HepG2 (cell line): ENCODE results near the gene TMCC1. TPM values are rescaled to one million over a fixed set of nuclear protein-coding genes. Genes with fewer than 3 reads are reported as not detected.

Experiments used
- BHLHE40 ChIP-seq: IDR thresholded peaks from 2 replicates; pipeline ENCODE4 v1.6.1; 2011; ENCODE audit warnings: low read length, improper control_type of control experiment
- CCAR2 ChIP-seq: fragments of 200-400 bp; formaldehyde crosslinking; optimal IDR thresholded peaks from 2 replicates; pipeline ENCODE3; 2018; ENCODE audit warnings: low read depth, mild to moderate bottlenecking, low read length, moderate library complexity
- GABPB1 ChIP-seq: IDR thresholded peaks from 2 replicates; pipeline ENCODE4 v1.6.1; 2016; ENCODE audit warnings: mild to moderate bottlenecking, missing genetic modification reagents, moderate library complexity, missing compliant biosample characterization
- GLI4 ChIP-seq: sonication (generic); formaldehyde crosslinking; IDR thresholded peaks from 2 replicates; pipeline ENCODE4 v1.5.1; 2020; ENCODE audit warnings: missing genetic modification reagents, mild to moderate bottlenecking, moderate library complexity, borderline replicate concordance
- HMG20B ChIP-seq: conservative IDR thresholded peaks from 2 replicates; pipeline ENCODE4 v1.6.1; 2016; ENCODE audit warnings: missing genetic modification reagents, missing compliant biosample characterization
- KDM5A ChIP-seq: fragments of 200-600 bp; sonication (generic); IDR thresholded peaks from 2 replicates; pipeline ENCODE4 v1.7.0; 2018; ENCODE audit warnings: antibody characterized with exemption, mild to moderate bottlenecking, low read length, borderline replicate concordance
- MEIS2 ChIP-seq: sonication (generic); formaldehyde crosslinking; IDR thresholded peaks from 2 replicates; pipeline ENCODE4 v1.9.0; 2021; ENCODE audit warnings: mild to moderate bottlenecking, missing genetic modification reagents
- NFIC ChIP-seq: IDR thresholded peaks from 2 replicates; pipeline ENCODE4 v1.6.1; 2012; ENCODE audit warnings: mild to moderate bottlenecking, low read length, inconsistent platforms
- PCBP1 ChIP-seq: fragments of 200-400 bp; formaldehyde crosslinking; IDR thresholded peaks from 2 replicates; pipeline ENCODE4 v1.6.1; 2017; ENCODE audit warnings: mild to moderate bottlenecking, low read depth, low read length, borderline replicate concordance
- RFX1 ChIP-seq: fragments of 450-650 bp; IDR thresholded peaks from 2 replicates; pipeline ENCODE4 v1.6.1; 2017
- SMAD9 ChIP-seq: sonication (generic); formaldehyde crosslinking; IDR thresholded peaks from 2 replicates; pipeline ENCODE4 v1.5.1; 2020; ENCODE audit warnings: mild to moderate bottlenecking, missing genetic modification reagents
- SMARCC2 ChIP-seq: fragments of 450-650 bp; IDR thresholded peaks from 2 replicates; pipeline ENCODE4 v1.6.1; 2017; ENCODE audit warnings: antibody characterized with exemption, mild to moderate bottlenecking
- SOX6 ChIP-seq, 2 experiments: fragments of 450-650 bp in 1 of 2; sonication (generic) in 1 of 2; formaldehyde crosslinking in 1 of 2; IDR thresholded peaks; 2 replicates each; pipeline versions ENCODE4 v1.4.0 to v1.6.1; 2017 to 2020; ENCODE audit warnings: antibody characterized with exemption in 1 of 2, mild to moderate bottlenecking in 1 of 2, missing genetic modification reagents in 1 of 2
- ZNF446 ChIP-seq: sonication (generic); formaldehyde crosslinking; IDR thresholded peaks from 2 replicates; pipeline ENCODE4 v1.5.0; 2020; ENCODE audit warnings: mild to moderate bottlenecking, missing genetic modification reagents
- ZNF543 ChIP-seq: sonication (generic); formaldehyde crosslinking; IDR thresholded peaks from 2 replicates; pipeline ENCODE4 v1.4.0; 2020; ENCODE audit warnings: mild to moderate bottlenecking, missing genetic modification reagents
- ZNF570 ChIP-seq: sonication (generic); formaldehyde crosslinking; IDR thresholded peaks from 2 replicates; pipeline ENCODE4 v1.4.0; 2020; ENCODE audit warnings: mild to moderate bottlenecking, missing genetic modification reagents, borderline replicate concordance
- ZNF773 ChIP-seq: sonication (generic); formaldehyde crosslinking; IDR thresholded peaks from 2 replicates; pipeline ENCODE4 v1.4.0; 2020; ENCODE audit warnings: missing genetic modification reagents, borderline replicate concordance
- ZNF879 ChIP-seq: sonication (generic); formaldehyde crosslinking; IDR thresholded peaks from 2 replicates; pipeline ENCODE4 v1.8.1; 2023; ENCODE audit warnings: missing genetic modification reagents
- polyA plus RNA-seq, 8 experiments: library from polyadenylated mRNA; depleted of rRNA in 3 of 8; stranded (reverse) in 7 of 8; unstranded in 1 of 8; fragments of >200 nt; fragmentation: Illumina TruSeq in 4 of 8; extraction: Trizol in 4 of 8; gene quantifications; 2 replicates each; pipeline versions ENCODE4 v1.2.1 to v1.2.3, GENCODE V29; 2011 to 2016; ENCODE audit warnings: low read depth in 4 of 8, missing spikeins in 1 of 8, mixed read lengths in 1 of 8; ENCODE audit not compliant: insufficient read depth in 1 of 8
- total RNA-seq, 5 experiments: library from RNA; depleted of rRNA; stranded (reverse); fragments of >200 nt; fragmentation: Illumina TruSeq; extraction: Trizol; gene quantifications; 2 replicates each; pipeline ENCODE4 v1.2.3, GENCODE V29; 2016; ENCODE audit warnings: low read depth in 1 of 5
- TF ChIP-seq, protein P1 (sequence below): sonication (generic); formaldehyde crosslinking; IDR thresholded peaks from 2 replicates; pipeline ENCODE4 v1.4.0; 2020; ENCODE audit warnings: missing genetic modification reagents, borderline replicate concordance
- TF ChIP-seq, protein P2 (sequence below): sonication (generic); formaldehyde crosslinking; conservative IDR thresholded peaks from 2 replicates; pipeline ENCODE4 v1.4.0; 2020; ENCODE audit warnings: missing genetic modification reagents
- TF ChIP-seq, protein P3 (sequence below): IDR thresholded peaks from 2 replicates; pipeline ENCODE4 v1.6.1; 2012; ENCODE audit warnings: low read depth, low read length, improper control_type of control experiment

TMCC1 gene
- total and polyA plus RNA-seq, 2 of the 13 experiments (the other 11 are each of a cell fraction or from before 2014, with no cell fraction given): 12.1 to 264 TPM

DNA sequence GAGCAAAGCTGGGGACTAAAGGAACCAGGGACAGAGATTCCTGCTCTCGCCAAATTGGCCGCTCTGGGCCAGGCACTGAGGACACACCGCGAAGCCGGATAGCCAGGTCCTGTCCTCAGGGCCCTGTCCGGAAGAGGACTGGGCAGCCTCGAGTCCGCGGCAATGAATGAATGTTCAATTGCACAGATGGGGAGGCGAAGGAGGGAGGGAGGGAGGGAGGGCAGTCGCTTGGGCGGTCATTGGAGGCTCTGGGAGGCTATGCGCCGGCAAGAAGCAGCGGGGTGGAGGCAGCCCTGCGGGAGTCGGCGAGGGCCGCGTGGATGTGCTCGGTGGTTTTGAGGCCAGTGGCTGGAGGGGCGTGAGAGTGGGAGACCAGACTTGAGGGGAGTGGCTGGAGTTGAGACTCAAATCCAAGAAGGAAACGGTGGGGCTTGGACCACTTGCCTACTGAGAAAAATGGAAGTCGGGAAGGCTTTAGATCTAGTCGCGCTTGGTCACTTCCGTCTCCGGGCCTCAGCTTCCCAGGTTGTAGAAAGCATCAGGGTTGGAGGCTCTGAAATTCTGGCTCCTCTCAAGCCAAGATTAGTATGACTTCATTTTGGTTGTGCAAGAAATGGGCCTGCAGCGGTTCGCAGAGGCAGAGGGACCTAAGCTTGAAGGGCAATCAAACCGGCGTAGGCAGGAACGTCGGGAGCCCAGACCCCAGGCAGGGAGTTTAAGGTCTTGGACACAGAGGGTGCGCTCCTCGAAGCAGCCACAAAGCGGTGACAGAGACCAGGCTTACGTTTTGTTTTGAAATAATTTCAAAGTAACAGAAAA, 266.0 kb downstream of the TMCC1 start (continued):
- TF ChIP-seq, protein P1, sequence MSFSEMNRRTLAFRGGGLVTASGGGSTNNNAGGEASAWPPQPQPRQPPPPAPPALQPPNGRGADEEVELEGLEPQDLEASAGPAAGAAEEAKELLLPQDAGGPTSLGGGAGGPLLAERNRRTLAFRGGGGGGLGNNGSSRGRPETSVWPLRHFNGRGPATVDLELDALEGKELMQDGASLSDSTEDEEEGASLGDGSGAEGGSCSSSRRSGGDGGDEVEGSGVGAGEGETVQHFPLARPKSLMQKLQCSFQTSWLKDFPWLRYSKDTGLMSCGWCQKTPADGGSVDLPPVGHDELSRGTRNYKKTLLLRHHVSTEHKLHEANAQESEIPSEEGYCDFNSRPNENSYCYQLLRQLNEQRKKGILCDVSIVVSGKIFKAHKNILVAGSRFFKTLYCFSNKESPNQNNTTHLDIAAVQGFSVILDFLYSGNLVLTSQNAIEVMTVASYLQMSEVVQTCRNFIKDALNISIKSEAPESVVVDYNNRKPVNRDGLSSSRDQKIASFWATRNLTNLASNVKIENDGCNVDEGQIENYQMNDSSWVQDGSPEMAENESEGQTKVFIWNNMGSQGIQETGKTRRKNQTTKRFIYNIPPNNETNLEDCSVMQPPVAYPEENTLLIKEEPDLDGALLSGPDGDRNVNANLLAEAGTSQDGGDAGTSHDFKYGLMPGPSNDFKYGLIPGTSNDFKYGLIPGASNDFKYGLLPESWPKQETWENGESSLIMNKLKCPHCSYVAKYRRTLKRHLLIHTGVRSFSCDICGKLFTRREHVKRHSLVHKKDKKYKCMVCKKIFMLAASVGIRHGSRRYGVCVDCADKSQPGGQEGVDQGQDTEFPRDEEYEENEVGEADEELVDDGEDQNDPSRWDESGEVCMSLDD (CRISPR knock-in tag): no peak
- TF ChIP-seq ZNF773 (CRISPR knock-in tag): no peak
- TF ChIP-seq SOX6 (IDR thresholded peaks at IDR 0.05): no peak
- TF ChIP-seq SOX6 (CRISPR knock-in tag; IDR thresholded peaks at IDR 0.05): no peak
- TF ChIP-seq SMAD9 (CRISPR knock-in tag): no peak
- no peak for TF ChIP-seq GLI4 (CRISPR knock-in tag)
- TF ChIP-seq BHLHE40: no peak
- peak; percentile 15; the same call in 1 of the 2 replicates for TF ChIP-seq GABPB1 (CRISPR knock-in tag)
- no peak for TF ChIP-seq SMARCC2
- TF ChIP-seq HMG20B: no peak
- TF ChIP-seq RFX1: no peak
- TF ChIP-seq, protein P2, sequence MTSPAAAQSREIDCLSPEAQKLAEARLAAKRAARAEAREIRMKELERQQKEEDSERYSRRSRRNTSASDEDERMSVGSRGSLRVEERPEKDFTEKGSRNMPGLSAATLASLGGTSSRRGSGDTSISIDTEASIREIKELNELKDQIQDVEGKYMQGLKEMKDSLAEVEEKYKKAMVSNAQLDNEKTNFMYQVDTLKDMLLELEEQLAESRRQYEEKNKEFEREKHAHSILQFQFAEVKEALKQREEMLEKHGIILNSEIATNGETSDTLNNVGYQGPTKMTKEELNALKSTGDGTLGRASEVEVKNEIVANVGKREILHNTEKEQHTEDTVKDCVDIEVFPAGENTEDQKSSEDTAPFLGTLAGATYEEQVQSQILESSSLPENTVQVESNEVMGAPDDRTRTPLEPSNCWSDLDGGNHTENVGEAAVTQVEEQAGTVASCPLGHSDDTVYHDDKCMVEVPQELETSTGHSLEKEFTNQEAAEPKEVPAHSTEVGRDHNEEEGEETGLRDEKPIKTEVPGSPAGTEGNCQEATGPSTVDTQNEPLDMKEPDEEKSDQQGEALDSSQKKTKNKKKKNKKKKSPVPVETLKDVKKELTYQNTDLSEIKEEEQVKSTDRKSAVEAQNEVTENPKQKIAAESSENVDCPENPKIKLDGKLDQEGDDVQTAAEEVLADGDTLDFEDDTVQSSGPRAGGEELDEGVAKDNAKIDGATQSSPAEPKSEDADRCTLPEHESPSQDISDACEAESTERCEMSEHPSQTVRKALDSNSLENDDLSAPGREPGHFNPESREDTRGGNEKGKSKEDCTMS (CRISPR knock-in tag): no peak
- TF ChIP-seq ZNF570 (CRISPR knock-in tag): no peak
- TF ChIP-seq, protein P3, sequence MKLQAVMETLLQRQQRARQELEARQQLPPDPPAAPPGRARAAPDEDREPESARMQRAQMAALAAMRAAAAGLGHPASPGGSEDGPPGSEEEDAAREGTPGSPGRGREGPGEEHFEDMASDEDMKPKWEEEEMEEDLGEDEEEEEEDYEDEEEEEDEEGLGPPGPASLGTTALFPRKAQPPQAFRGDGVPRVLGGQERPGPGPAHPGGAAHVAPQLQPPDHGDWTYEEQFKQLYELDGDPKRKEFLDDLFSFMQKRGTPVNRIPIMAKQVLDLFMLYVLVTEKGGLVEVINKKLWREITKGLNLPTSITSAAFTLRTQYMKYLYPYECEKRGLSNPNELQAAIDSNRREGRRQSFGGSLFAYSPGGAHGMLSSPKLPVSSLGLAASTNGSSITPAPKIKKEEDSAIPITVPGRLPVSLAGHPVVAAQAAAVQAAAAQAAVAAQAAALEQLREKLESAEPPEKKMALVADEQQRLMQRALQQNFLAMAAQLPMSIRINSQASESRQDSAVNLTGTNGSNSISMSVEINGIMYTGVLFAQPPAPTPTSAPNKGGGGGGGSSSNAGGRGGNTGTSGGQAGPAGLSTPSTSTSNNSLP: no peak
- TF ChIP-seq CCAR2: no peak
- TF ChIP-seq KDM5A: no peak
- TF ChIP-seq ZNF543 (CRISPR knock-in tag): no peak
- no peak for TF ChIP-seq NFIC
- peak; percentile 22; the same call in 1 of the 2 replicates for TF ChIP-seq ZNF446
- 0 out of 2 replicates have a peak, but pooled peaks have one; percentile 54 for TF ChIP-seq PCBP1
- 0 out of 2 replicates have a peak, but pooled peaks have one; percentile 41 for TF ChIP-seq MEIS2
- no peak for TF ChIP-seq ZNF879 (CRISPR knock-in tag)
